ENCODE data around the gene CA4. TPM values are rescaled to one million over a fixed set of nuclear protein-coding genes. Genes with fewer than 3 reads are reported as not detected.

Gene CA4
- total RNA-seq, 1 experiment from 2014 or later = 1.7 TPM

GRCh38 chr17:60174035-60174434 is 24.3 kb downstream of the CA4 start:
- no peak overlapping the region for H3K56ac ChIP-seq (ENCODE audit: insufficient read length, low read depth, low read length)
- H3K4me2 ChIP-seq (ENCODE audit: insufficient read depth, insufficient read length, low read length) = no peak overlapping the region
- H2BK15ac ChIP-seq (ENCODE audit: low read depth, low read length) = no peak overlapping the region
- no peak overlapping the region for H2BK12ac ChIP-seq (ENCODE audit: insufficient read length, low read depth, low read length)
- no peak for DNase-seq
- no peaks in the 10 kb centered on the region for H3K79me2 ChIP-seq (ENCODE audit: insufficient read depth, low read length)
- no peaks in the 10 kb centered on the region for H3K4me1 ChIP-seq (ENCODE audit: insufficient read depth, low read length)
- H3K4ac ChIP-seq (ENCODE audit: low read depth, low read length) = no peak overlapping the region
- H4K20me1 ChIP-seq (ENCODE audit: control insufficient read depth, insufficient read depth, insufficient read length) = no peaks in the 10 kb centered on the region
- peaks cover 19 to 28% of the 10 kb centered on the region in 2 experiments for H3K4me1 Mint-ChIP-seq
- no peaks in the 10 kb centered on the region for H3K27me3 ChIP-seq (ENCODE audit: insufficient read depth, low read length)
- H3K27me3 Mint-ChIP-seq (ENCODE audit: low read depth) = no peaks in the 10 kb centered on the region
- no peak overlapping the region for H3K27ac Mint-ChIP-seq
- H3K36me3 Mint-ChIP-seq (ENCODE audit: insufficient read depth in 1 of 3, low read depth in 3 of 3) = peaks cover 6 to 22% (median 19%) of the 10 kb centered on the region in 3 experiments
- no peak overlapping the region for H2BK120ac ChIP-seq (ENCODE audit: low read depth, low read length, poor library complexity, severe bottlenecking)
- no peaks in the 10 kb centered on the region for H3K79me1 ChIP-seq (ENCODE audit: insufficient read depth, low read depth, low read length, poor library complexity, severe bottlenecking)
- no peak overlapping the region for H2AK5ac ChIP-seq (ENCODE audit: insufficient read length, low read length)
- H4K5ac ChIP-seq (ENCODE audit: insufficient read length, low read depth, low read length) = no peak overlapping the region
- TF ChIP-seq CTCF (conservative IDR thresholded peaks at IDR 0.05) = no peak
- no peak overlapping the region for H3K23ac ChIP-seq (ENCODE audit: insufficient read length, low read depth, low read length)
- H3K23me2 ChIP-seq (ENCODE audit: insufficient read length, low read depth, low read length, poor library complexity, severe bottlenecking) = no peaks in the 10 kb centered on the region
- H3K18ac ChIP-seq (ENCODE audit: insufficient read length, low read depth, low read length) = no peak overlapping the region
- H2AFZ ChIP-seq (ENCODE audit: low read length) = no peak overlapping the region
- H3K27ac ChIP-seq (ENCODE audit: insufficient read length, low read depth, low read length) = no peak overlapping the region
- H4K8ac ChIP-seq (replicated peaks; ENCODE audit: insufficient read length, low read depth, low read length) = no peak overlapping the region
- H2BK5ac ChIP-seq (ENCODE audit: insufficient read length, low read length) = no peak overlapping the region
- WGBS (ENCODE audit: extremely low coverage, insufficient read length, low lambda C conversion rate) = no CpG with 5 or more reads among the region's 3 CpGs
- H3K14ac ChIP-seq (ENCODE audit: insufficient read depth, low read length) = no peak overlapping the region
- no peak overlapping the region for H2BK20ac ChIP-seq (ENCODE audit: low read depth, low read length, poor library complexity, severe bottlenecking)
- H3K9me3 ChIP-seq (ENCODE audit: control insufficient read depth, low read depth, low read length) = no peaks in the 10 kb centered on the region
- H4K91ac ChIP-seq (ENCODE audit: insufficient read length, low read depth, low read length) = no peak overlapping the region
- no peak overlapping the region for H3K9ac ChIP-seq (ENCODE audit: extremely low read depth, insufficient read length, low read length)
- H3K4me3 Mint-ChIP-seq = no peak overlapping the region
- no peaks in the 10 kb centered on the region for H3K9me3 Mint-ChIP-seq
- no peak overlapping the region for H3T11ph ChIP-seq (ENCODE audit: low read length)
